ENCODE measurements around the gene ATP6V1B1. TPM values are rescaled to one million over a fixed set of nuclear protein-coding genes. Genes with fewer than 3 reads are reported as not detected.

ATP6V1B1 gene
- total RNA-seq, 1 experiment from 2014 or later = not detected

- H3K4me3 ChIP-seq (ENCODE audit: low read length) = peak overlapping the region; percentile 70
- H3K9me2 ChIP-seq (replicated peaks; ENCODE audit: low read length) = no peaks in the 10 kb centered on the region
- no peaks in the 10 kb centered on the region for H3K27me3 ChIP-seq (ENCODE audit: low read length)
- BruUV-seq (replicated peaks) = no TSS peak
- CTCF ChIA-PET = interaction anchor here (0.9 to 1.0 kb wide), 2 partner anchors 29 to 106 kb away, joined by 3 to 4 read pairs; no protein-coding TSS in a partner anchor
- H2AFZ ChIP-seq (ENCODE audit: low read length) = peak overlapping the region; percentile 84; the same call in 1 of the 2 replicates
- no peaks in the 10 kb centered on the region for H3K9me3 ChIP-seq (ENCODE audit: low read length)
- intact Hi-C loops (cut with micrococcal nuclease) = loop anchor here (2.0 kb wide), 1 partner anchor 115 kb away; no protein-coding TSS in a partner anchor
- H3K4me2 ChIP-seq (ENCODE audit: low read length) = peak overlapping the region; percentile 85
- no peaks in the 10 kb centered on the region for H3K36me3 ChIP-seq (ENCODE audit: low read depth, low read length)
- H3F3A ChIP-seq (ENCODE audit: low read length, unreplicated experiment) = no peaks in the 10 kb centered on the region
- no peak overlapping the region for H3K27ac ChIP-seq (ENCODE audit: low read length)
- POLR2A ChIA-PET (ENCODE audit: unreplicated experiment) = no interaction called here
- ATAC-seq (peak; percentile 54; the same call in 1 of the 2 replicates), DNase-seq (peak; percentile 57)
- no peaks in the 10 kb centered on the region for H4K20me1 ChIP-seq (ENCODE audit: low read length)
- TF ChIP-seq CTCF (conservative IDR thresholded peaks at IDR 0.05; ENCODE audit: low read depth, low read length) = peak; percentile 39
- no peak for TF ChIP-seq EZH2 (IDR thresholded peaks at IDR 0.05; ENCODE audit: low read length, unreplicated experiment)
- no peak for TF ChIP-seq EZH2phosphoT487 (IDR thresholded peaks at IDR 0.05; ENCODE audit: borderline replicate concordance, low read length)
- no peak overlapping the region for H3K9ac ChIP-seq (ENCODE audit: low read length)
- no peaks in the 10 kb centered on the region for H3K79me2 ChIP-seq (ENCODE audit: low read length)
- H3K4me1 ChIP-seq (ENCODE audit: insufficient read depth, low read length) = peaks cover 16% of the 10 kb centered on the region
These were observed 42.0 kb downstream of the ATP6V1B1 start for GRCh38 chr2:70977605-70978205.

- Histone ChIP-seq H3K4me3 (ENCODE audit: low read length) (peak within 1 kb of the TSS; percentile 70), H3K36me3 (ENCODE audit: low read depth, low read length) (no peaks in the 10 kb centered on the region), H3K4me1 (ENCODE audit: insufficient read depth, low read length) (peaks cover 16% of the 10 kb centered on the region), H3K4me2 (ENCODE audit: low read length) (peak within 1 kb of the TSS; percentile 85), H3K27me3 (ENCODE audit: low read length) (no peaks in the 10 kb centered on the region), H3K27ac (ENCODE audit: low read length) (no peak within 1 kb of the TSS), H3K79me2 (ENCODE audit: low read length) (no peaks in the 10 kb centered on the region), H4K20me1 (ENCODE audit: low read length) (no peaks in the 10 kb centered on the region), H2AFZ (ENCODE audit: low read length) (peak within 1 kb of the TSS; percentile 84; the same call in 1 of the 2 replicates), H3K9me2 (replicated peaks; ENCODE audit: low read length) (no peaks in the 10 kb centered on the region), H3K9me3 (ENCODE audit: low read length) (no peaks in the 10 kb centered on the region), H3K9ac (ENCODE audit: low read length) (no peak within 1 kb of the TSS), H3F3A (ENCODE audit: low read length, unreplicated experiment) (no peaks in the 10 kb centered on the region)
- no peak for TF ChIP-seq EZH2 (IDR thresholded peaks at IDR 0.05; ENCODE audit: low read length, unreplicated experiment)
- no peak for TF ChIP-seq CTCF (conservative IDR thresholded peaks at IDR 0.05; ENCODE audit: low read depth, low read length)
- TF ChIP-seq EZH2phosphoT487 (IDR thresholded peaks at IDR 0.05; ENCODE audit: borderline replicate concordance, low read length) = no peak
- no peak for ATAC-seq
- BruUV-seq (replicated peaks) = no TSS peak
- POLR2A ChIA-PET (ENCODE audit: unreplicated experiment) = no interaction called here
- intact Hi-C loops (cut with micrococcal nuclease) = no loop called here
- no peak for DNase-seq
- CTCF ChIA-PET = interaction anchor here (0.9 to 1.0 kb wide), 2 partner anchors 30 to 107 kb away, joined by 3 to 4 read pairs; no protein-coding TSS in a partner anchor
These were observed 42.9 kb downstream of the ATP6V1B1 start, which contains the start of gene ANKRD53 for GRCh38 chr2:70978341-70979179. Gene ANKRD53 (plus strand): TSS chr2:70978630. CDS start chr2:70978646, 16 bp downstream.

Data from PC-3 (cell line).